ENCODE measurements around the gene CFAP74. TPM values are rescaled to one million over a fixed set of nuclear protein-coding genes. Genes with fewer than 3 reads are reported as not detected.

The CFAP74 gene
- polyA plus RNA-seq, 1 experiment = not detected

GRCh38 chr1:1911350-1912041 is 92.1 kb downstream of the CFAP74 start:
- ChIA-PET POLR2A (no interaction called here), CTCF (no interaction called here)
- H3K9me3 ChIP-seq (ENCODE audit: control insufficient read depth, insufficient read depth, low read length) = no peaks in the 10 kb centered on the region; the same call in 1 of the 2 replicates
- no peak overlapping the region for H3K27ac ChIP-seq (ENCODE audit: low read depth, low read length)
- H3K4me3 ChIP-seq (ENCODE audit: low read depth, low read length) = no peak overlapping the region
- DNase-seq (ENCODE audit: low read depth, low spot score) = no peak
- no peak for TF ChIP-seq CTCF (IDR thresholded peaks at IDR 0.05; ENCODE audit: low read depth, low read length)
- peaks cover 2% of the 10 kb centered on the region for H3K27me3 ChIP-seq (ENCODE audit: control insufficient read depth, insufficient read depth, low read length)

- peaks cover 2% of the 10 kb centered on the region for H3K27me3 ChIP-seq (ENCODE audit: control insufficient read depth, insufficient read depth, low read length)
- CTCF ChIA-PET = no interaction called here
- H3K9me3 ChIP-seq (ENCODE audit: control insufficient read depth, insufficient read depth, low read length) = no peaks in the 10 kb centered on the region; the same call in 1 of the 2 replicates
- no peak overlapping the region for H3K27ac ChIP-seq (ENCODE audit: low read depth, low read length)
- no peak for TF ChIP-seq CTCF (IDR thresholded peaks at IDR 0.05; ENCODE audit: low read depth, low read length)
- H3K4me3 ChIP-seq (ENCODE audit: low read depth, low read length) = no peak overlapping the region
- POLR2A ChIA-PET = no interaction called here
- DNase-seq (ENCODE audit: low read depth, low spot score) = no peak
Observed at GRCh38 chr1:1910651-1911331, 92.8 kb downstream of the CFAP74 start.

- no peaks in the 10 kb centered on the region; the same call in 1 of the 2 replicates for H3K9me3 ChIP-seq (ENCODE audit: control insufficient read depth, insufficient read depth, low read length)
- TF ChIP-seq CTCF (IDR thresholded peaks at IDR 0.05; ENCODE audit: low read depth, low read length) = no peak
- peaks cover 2% of the 10 kb centered on the region for H3K27me3 ChIP-seq (ENCODE audit: control insufficient read depth, insufficient read depth, low read length)
- H3K27ac ChIP-seq (ENCODE audit: low read depth, low read length) = no peak overlapping the region
- ChIA-PET POLR2A (no interaction called here), CTCF (interaction anchor here (0.6 to 2.7 kb wide), 5 partner anchors 9 to 265 kb away, joined by 3 to 13 read pairs (median 3); no protein-coding TSS in a partner anchor)
- peak overlapping the region; percentile 55 for H3K4me3 ChIP-seq (ENCODE audit: low read depth, low read length)
- no peak for DNase-seq (ENCODE audit: low read depth, low spot score)
Observed at GRCh38 chr1:1910033-1910465, 93.5 kb downstream of the CFAP74 start.

GRCh38 chr1:1908506-1908791 is 95.1 kb downstream of the CFAP74 start:
- POLR2A ChIA-PET = interaction anchor here (0.8 to 1.2 kb wide), 6 partner anchors 17 to 214 kb away, joined by 3 to 8 read pairs (median 4); no protein-coding TSS in a partner anchor
- no peak for DNase-seq (ENCODE audit: low read depth, low spot score)
- H3K27me3 ChIP-seq (ENCODE audit: control insufficient read depth, insufficient read depth, low read length) = no peaks in the 10 kb centered on the region
- H3K9me3 ChIP-seq (ENCODE audit: control insufficient read depth, insufficient read depth, low read length) = peaks cover under 1% of the 10 kb centered on the region; the same call in 1 of the 2 replicates
- peak overlapping the region; percentile 73 for H3K4me3 ChIP-seq (ENCODE audit: low read depth, low read length)
- H3K27ac ChIP-seq (ENCODE audit: low read depth, low read length) = no peak overlapping the region
- CTCF ChIA-PET = interaction anchor here (0.6 to 2.7 kb wide), 14 partner anchors 9 to 266 kb away, joined by 3 to 13 read pairs (median 4); no protein-coding TSS in a partner anchor
- no peak for TF ChIP-seq CTCF (IDR thresholded peaks at IDR 0.05; ENCODE audit: low read depth, low read length)

Data from AG04450 (cell line).